GM19025 (cell line): ENCODE data around the gene P2RY2.

Experiments used
- ATAC-seq: cut with Tn5 transposase; IDR thresholded peaks from one replicate; pipeline ENCODE4 v1.9.1; 2021; ENCODE audit warnings: mild to moderate bottlenecking, low read depth, moderate library complexity; ENCODE audit not compliant: unreplicated experiment

Gene P2RY2

DNA sequence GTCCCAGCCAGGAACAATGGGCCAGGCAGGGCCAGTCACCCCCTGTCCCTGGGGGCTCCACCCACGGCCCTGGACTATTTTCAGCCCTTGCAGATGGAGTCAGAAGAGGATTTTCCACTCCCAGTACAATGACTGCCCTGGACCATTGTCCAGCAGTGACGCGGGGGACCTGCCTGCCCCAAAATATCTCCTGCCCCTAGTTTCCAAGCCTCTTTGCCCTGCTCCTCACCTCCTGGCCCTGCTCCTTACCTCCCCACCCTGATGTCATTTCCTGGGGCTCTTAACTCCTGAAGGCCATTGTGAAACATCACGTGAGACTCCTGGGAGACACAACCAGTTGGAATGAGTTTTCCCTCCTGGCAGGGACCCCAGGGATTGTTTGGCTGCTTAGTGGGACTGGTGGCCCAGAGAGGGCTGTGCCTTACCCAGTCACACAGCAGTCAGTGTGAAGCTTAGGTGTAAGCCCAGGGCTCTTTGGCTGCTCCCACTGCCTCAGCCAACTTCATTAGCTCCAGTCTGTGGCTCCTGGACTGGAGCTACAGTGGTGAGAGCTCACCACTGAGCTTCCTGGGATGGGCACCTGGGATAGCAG is 22.2 kb downstream of the P2RY2 start:
- no peak for ATAC-seq

DNA sequence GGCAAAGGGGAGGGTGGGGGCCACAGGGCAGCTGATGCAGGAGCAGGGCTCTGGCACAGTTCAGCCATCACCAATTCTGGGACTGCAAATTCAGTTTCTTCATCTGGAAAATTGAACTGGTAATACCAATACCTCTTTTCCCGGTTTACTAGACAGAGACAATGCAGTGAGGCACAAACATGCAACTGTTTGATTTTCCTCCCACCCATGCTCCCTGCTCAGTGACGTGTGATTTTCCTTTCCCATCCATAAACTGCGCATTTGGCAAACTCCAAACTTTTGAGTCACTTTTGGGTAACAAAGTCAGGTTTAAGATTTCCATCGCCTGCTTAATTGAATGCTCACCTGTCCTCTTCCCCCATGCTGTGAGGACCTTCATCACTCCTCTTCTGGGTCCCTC is 23.2 kb downstream of the P2RY2 start:
- no peak for ATAC-seq

GRCh38 chr11:73242251-73243092 is 24.4 kb downstream of the P2RY2 start:
- ATAC-seq = no peak

DNA sequence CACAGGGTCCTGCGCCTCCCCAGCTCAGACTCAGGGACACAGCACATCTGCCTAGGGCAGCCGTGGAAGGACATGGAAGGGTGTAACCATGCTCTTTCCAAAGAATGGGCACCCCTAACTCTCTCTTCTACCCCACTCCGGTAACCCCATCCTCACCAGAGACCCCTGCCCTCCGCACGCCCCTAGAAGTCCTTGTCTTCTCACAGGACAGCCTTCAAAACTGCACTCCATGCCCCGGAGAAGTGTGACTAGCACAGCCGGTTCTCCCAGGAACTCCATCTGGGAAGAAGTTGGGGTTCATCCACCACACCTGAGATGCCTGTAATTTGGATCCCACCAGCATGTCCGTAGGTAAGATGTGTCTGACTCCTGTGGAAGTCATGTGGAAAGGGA is 25.0 kb downstream of the P2RY2 start:
- ATAC-seq = no peak

DNA sequence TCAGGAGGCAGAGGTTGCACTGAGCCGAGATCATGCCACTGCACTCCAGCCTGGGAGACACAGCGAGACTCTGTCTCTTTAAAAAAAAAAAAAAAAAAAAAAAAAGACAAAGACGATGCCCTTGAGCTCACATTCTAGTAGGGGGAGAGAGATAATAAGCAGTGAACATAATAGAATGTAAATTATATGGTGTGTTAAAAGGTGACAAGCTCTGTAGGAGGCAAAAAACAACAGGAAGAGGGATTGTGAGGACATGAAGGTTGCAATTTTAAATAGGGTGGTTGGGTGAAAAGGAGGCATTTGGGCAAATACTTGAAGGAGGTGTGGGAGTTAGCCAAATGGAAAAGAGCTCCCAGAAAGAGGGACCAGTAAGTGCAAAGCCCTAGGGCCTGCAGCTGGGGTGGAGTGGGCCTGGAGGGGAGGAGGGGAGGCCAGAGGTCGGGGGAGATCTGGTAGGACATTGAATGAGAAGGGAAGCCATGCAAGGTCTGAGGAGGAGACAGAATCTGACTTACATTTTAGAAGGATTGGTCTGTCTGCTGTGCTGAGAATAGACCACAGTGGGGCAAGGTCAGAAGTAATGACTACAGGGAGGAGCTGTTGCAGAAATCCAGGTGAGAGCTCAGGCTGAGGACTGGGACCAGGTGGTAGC is 26.6 kb downstream of the P2RY2 start:
- no peak for ATAC-seq

DNA sequence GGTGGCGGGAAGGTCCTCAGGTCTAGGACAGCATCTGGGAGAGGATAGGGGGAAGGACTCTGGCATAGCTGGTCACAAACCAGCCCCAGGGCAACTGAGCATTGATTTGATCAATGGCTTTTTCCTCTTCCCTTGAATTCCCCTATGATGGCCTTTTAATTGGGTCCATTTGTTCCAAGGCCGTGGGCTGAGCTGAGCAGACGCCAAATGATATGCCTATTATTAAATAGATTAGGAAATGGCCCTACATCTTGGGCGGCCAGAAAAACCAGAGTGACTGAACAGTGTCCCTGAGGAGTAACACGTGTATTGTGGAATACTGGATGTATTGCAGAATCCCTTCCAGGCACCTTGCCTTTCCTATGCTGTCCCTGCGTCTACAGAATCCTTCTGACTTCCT is 27.4 kb downstream of the P2RY2 start:
- no peak for ATAC-seq

- ATAC-seq = no peak
These were observed 28.2 kb downstream of the P2RY2 start for GRCh38 chr11:73246303-73246702.

- no peak for ATAC-seq
These were observed 30.6 kb downstream of the P2RY2 start for GRCh38 chr11:73248526-73249185.

- no peak for ATAC-seq
These were observed 31.2 kb downstream of the P2RY2 start for GRCh38 chr11:73249304-73249703.

- no peak for ATAC-seq
These were observed 32.0 kb downstream of the P2RY2 start for GRCh38 chr11:73249853-73250783.

DNA sequence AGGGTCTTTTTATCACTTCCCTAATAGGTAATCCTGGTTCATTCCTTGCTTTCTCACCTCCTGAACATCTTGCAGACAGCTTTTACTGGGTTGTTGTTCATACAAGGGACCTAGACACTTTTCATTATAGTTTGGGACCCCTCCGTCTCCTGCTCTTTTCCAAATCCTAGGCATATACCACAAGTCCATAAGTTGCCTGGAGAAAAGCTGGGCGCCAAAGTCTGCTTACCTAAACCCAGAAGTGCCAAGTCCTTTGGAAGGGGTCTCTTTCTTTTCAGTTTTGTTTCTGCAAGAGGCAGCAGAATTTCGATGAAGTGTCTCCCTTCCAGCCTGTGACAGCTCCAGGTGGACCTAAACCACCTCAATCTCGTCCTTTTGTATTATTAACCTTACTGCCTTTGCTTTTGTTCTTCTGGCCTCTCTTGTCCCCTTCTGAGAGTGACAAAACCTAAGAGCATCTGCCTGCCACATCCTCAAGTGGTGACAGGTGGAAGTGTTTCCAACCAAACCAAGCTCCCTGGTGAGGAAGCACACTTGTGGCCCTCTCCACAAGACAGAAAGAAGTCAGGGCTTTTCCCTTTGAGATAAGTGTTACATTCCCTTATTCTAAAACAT is 34.6 kb downstream of the P2RY2 start:
- no peak for ATAC-seq

DNA sequence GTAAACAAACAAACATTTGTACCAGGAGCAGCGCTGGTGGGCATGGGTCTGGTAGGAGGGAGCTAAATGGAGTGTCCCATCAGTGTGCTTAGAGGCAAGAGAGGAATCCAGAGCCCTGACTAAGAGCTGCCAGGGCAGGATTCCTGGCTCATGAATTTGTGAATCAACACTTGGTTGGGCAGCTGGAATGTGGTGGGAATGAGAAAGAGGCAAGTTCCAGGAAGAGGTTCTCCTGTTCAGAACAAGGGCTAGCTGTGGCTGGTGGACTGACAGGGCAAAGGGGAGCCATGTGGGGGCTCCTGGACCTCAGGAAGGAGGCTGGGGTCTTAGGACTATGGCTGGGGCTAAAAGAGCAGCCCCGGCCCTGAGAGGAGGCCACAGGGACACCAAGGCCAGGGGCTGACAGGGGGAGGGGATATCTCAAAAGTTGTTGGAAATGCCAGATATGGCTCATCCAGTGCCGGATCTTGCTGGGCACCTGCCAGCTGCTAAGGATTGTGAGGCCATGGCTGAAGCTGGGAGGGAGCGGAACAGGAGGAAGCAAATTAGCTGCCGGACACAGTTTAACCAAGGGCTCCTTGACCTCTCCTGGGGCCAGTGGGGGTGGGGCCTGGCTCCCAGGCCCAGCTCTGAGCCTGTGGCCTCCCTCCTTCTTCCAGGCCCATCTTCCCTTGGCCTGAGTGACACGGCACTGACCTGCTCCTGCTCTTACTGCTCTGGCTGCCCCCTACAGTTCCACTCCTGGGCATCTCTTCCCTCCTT is 39.4 kb downstream of the P2RY2 start:
- no peak for ATAC-seq

GRCh38 chr11:73258104-73259035 is 40.3 kb downstream of the P2RY2 start:
- no peak for ATAC-seq

GRCh38 chr11:73259406-73260126 is 41.5 kb downstream of the P2RY2 start:
- ATAC-seq = no peak

- no peak for ATAC-seq
These were observed 42.0 kb downstream of the P2RY2 start for GRCh38 chr11:73260127-73260457.

DNA sequence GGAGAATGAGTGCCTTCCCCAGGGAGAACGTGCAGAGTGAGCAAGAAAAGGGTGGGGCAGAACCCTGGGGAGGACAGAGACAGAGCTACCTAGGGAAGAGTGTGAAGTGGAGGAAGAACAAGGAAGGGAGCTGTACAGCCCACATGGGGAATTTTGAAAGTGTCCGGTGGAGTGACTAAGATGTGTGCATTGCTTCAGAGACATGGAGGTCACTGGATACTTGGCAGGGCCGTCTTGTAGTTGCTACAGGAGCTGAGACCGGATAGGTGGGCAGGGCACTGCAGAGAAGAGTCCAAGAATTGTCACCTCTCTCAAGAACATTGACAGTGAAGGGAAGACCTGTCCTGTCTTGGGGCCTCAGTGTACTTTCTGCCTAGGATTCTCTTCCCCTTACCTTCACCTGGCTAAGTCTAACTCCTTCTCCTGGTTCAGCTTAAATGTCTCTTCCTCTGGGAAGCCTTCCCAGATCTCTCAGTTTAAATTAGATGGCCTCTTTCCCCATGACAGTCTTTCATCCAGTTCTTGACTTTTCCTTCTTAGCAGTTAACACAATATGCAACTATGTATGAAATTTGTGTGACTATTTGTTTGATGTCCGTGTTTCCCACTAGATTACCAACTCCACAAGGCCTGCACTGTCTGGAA is 44.9 kb downstream of the P2RY2 start:
- no peak for ATAC-seq

DNA sequence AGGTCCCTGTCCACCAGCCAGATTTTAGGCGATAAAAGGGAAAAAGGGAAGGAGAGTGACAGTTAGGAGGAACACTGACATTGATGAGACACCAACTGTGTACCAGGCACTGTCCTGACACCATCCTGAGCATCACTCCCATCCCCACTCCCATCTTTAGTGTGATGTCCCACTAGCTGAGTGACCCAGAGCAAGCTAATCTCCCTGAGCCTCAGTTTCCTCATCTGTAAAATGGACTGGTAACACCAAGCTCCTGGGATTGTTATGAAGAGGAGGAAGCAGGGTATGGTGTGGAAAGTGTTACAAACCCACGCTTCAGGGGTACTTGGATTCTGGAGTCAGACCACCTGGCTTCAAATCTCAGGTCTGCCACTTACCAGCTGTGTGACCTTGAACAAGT is 45.6 kb downstream of the P2RY2 start:
- ATAC-seq = no peak
